GM12891 (cell line): ENCODE data around the gene CLIC5.

Source experiments
- POLR2A ChIP-seq: IDR thresholded peaks from 2 replicates; pipeline ENCODE4 v1.6.1; 2011; ENCODE audit warnings: low read depth, low read length, control low read depth
- POLR2AphosphoS5 ChIP-seq: IDR thresholded peaks from 2 replicates; pipeline ENCODE4 v1.6.1; 2011; ENCODE audit warnings: low read depth, low read length, control low read depth
- TAF1 ChIP-seq: IDR thresholded peaks from 2 replicates; pipeline ENCODE4 v1.6.1; 2011; ENCODE audit warnings: low read depth, low read length, control low read depth

DNA sequence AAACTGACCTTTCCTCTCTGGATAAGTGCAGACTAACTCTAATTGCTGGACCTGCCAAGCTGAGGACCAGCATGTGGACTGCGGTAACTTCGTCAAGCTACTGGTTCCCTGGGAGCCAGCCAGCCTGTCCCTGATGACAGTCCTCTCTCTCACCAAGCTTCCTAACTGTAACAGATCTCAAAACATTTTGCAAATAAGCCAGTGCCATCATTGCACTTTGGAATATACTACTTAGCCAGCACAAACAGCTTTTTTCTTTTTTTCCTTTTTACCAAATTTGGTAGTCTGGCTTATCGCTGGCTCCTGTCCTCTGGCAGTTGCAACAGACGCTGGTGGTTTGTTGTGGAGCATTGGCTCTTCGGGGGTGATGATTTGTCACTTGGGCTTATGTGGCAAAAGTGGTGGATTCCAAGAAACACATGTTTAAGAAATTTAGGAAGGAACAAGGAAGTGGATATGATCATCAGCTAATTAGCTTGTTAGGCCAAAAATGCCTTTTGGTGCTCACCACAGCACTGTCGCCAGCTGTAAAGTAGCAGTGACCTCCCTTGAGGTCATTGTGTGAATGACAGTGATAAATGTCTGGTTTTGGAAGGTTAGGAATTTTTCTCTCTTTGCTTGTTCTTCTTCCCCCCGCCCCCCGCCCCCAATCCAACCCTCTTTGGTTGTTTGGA lies 171.7 kb downstream of the CLIC5 start:
- no peak for TF ChIP-seq POLR2A
- no peak for TF ChIP-seq POLR2AphosphoS5
- no peak for TF ChIP-seq TAF1
